K562 (cell line): Measurements from ENCODE around the gene NAXD. TPM values are rescaled to one million over a fixed set of nuclear protein-coding genes. Genes with fewer than 3 reads are reported as not detected.

Experiments used
- ATAC-seq: fragments of 200-7000 bp; cut with Tn5 transposase; 3 replicates; pipeline ENCODE4 v1.9.1; 2020; ENCODE audit warnings: moderate library complexity
- BruUV-seq: library from RNA; stranded (reverse); fragments of 400-500 nt; replicated peaks from 2 replicates; lab custom pipeline; 2021; lab: Mats Ljungman, UMichigan
- CTCF ChIA-PET: fragments of 300-600 bp; formaldehyde crosslinking; extraction: SDS; loops from one replicate; lab custom pipeline; 2021; ENCODE audit warnings: low intra/inter-chr PET ratio; lab: Yijun Ruan, JAX
- POLR2A ChIA-PET: fragments of 300-600, 350-650 bp; sonication (Branson Sonifier 250); formaldehyde crosslinking; extraction: SDS; loops from one replicate; lab custom pipeline; 2021; ENCODE audit warnings: antibody characterized with exemption, inconsistent platforms; lab: Yijun Ruan, JAX
- DNase-seq, 4 experiments: peaks; one replicate each; pipeline versions ENCODE4 v3.0.0 to v3.0.0-alpha.2; 2011 to 2018; ENCODE audit warnings: low spot score in 3 of 4, mixed read lengths in 3 of 4; ENCODE audit errors: extremely low read depth in 1 of 4
- FAIRE-seq: peaks from 2 replicates; lab custom pipeline; 2011; peaks lifted over from hg19 to GRCh38; lab: Jason Lieb, UNC
- H2AFZ ChIP-seq: 2 replicates; pipeline ENCODE4 v1.6.0; 2011; ENCODE audit warnings: low read depth, low read length, control low read depth, inconsistent platforms
- H3K27ac ChIP-seq: fragments of 200-600 bp; 3 replicates; pipeline ENCODE4 v1.8.0; 2011; ENCODE audit warnings: low read depth, mild to moderate bottlenecking, control low read depth, inconsistent platforms, low read length, moderate library complexity, mixed read lengths; ENCODE audit errors: extremely low read depth
- H3K27me3 ChIP-seq, 2 experiments: fragments of 300-600 bp in 1 of 2; 2 replicates in 1 of 2; 3 replicates in 1 of 2; pipeline versions ENCODE4 v1.6.0 to v1.8.0; 2011; ENCODE audit warnings: inconsistent platforms in 2 of 2, low read length in 2 of 2, mild to moderate bottlenecking in 1 of 2, mixed read lengths in 1 of 2, moderate library complexity in 1 of 2; ENCODE audit not compliant: control insufficient read depth in 2 of 2, insufficient read depth in 2 of 2
- H3K36me3 ChIP-seq: fragments of 300-600 bp; 3 replicates; pipeline ENCODE4 v1.8.0; 2011; ENCODE audit warnings: mild to moderate bottlenecking, low read length, inconsistent platforms; ENCODE audit not compliant: control insufficient read depth, insufficient read depth
- H3K4me1 ChIP-seq, 2 experiments: fragments of 200-600 bp in 1 of 2; replicated peaks in 1 of 2; 2 replicates in 1 of 2; 3 replicates in 1 of 2; pipeline versions ENCODE4 v1.5.1 to v1.8.0; 2011; ENCODE audit warnings: inconsistent platforms in 2 of 2, low read length in 2 of 2, mild to moderate bottlenecking in 1 of 2, mixed read lengths in 1 of 2, moderate library complexity in 1 of 2; ENCODE audit not compliant: control insufficient read depth in 2 of 2, insufficient read depth in 2 of 2
- H3K4me2 ChIP-seq: 2 replicates; pipeline ENCODE4 v1.6.1; 2011; ENCODE audit warnings: low read length, control low read depth, inconsistent platforms, mixed read lengths; ENCODE audit not compliant: insufficient read depth
- H3K4me3 ChIP-seq: fragments of 200-600 bp; sonication (generic), shearing (Covaris generic); 2 replicates; pipeline ENCODE4 v1.5.1; 2016; ENCODE audit warnings: control low read depth, inconsistent platforms
- H3K79me2 ChIP-seq: fragments of 200-600 bp; 3 replicates; pipeline ENCODE4 v1.8.0; 2011; ENCODE audit warnings: low read length, inconsistent platforms; ENCODE audit not compliant: control insufficient read depth, insufficient read depth
- H3K9ac ChIP-seq, 2 experiments: 2 replicates each; pipeline versions ENCODE4 v1.6.0 to v1.6.1; 2011; ENCODE audit warnings: low read depth in 2 of 2, low read length in 2 of 2, control low read depth in 1 of 2, inconsistent platforms in 1 of 2, mild to moderate bottlenecking in 1 of 2, mixed read lengths in 1 of 2; ENCODE audit not compliant: insufficient read depth in 1 of 2
- H3K9me1 ChIP-seq: one replicate; pipeline ENCODE4 v1.6.0; 2011; ENCODE audit warnings: inconsistent platforms, mild to moderate bottlenecking, low read length, moderate library complexity; ENCODE audit not compliant: control insufficient read depth, insufficient read depth
- H3K9me3 ChIP-seq: replicated peaks from 2 replicates; pipeline ENCODE4 v1.5.1; 2011; ENCODE audit warnings: low read depth, low read length, inconsistent platforms; ENCODE audit not compliant: control insufficient read depth, insufficient read depth
- H4K20me1 ChIP-seq: replicated peaks from 2 replicates; pipeline ENCODE4 v1.6.1; 2011; ENCODE audit warnings: low read length, inconsistent platforms, mixed read lengths; ENCODE audit not compliant: control insufficient read depth, insufficient read depth
- ELF2 ChIP-seq: fragments of 250-450 bp; sonication (Bioruptor Pico); IDR thresholded peaks from 2 replicates; pipeline ENCODE4 v1.5.0; 2021; ENCODE audit warnings: mild to moderate bottlenecking
- FOXP1 ChIP-seq: sonication (generic); formaldehyde crosslinking; IDR thresholded peaks from 2 replicates; pipeline ENCODE4 v1.8.0; 2022; ENCODE audit warnings: mild to moderate bottlenecking, missing genetic modification reagents
- JUN ChIP-seq, 2 experiments: sonication (generic) in 1 of 2; formaldehyde crosslinking in 1 of 2; IDR thresholded peaks; 2 replicates each; pipeline versions ENCODE4 v1.6.1 to v1.8.0; 2012 to 2022; ENCODE audit warnings: borderline replicate concordance in 2 of 2, mild to moderate bottlenecking in 2 of 2, improper control_type of control experiment in 1 of 2, low read depth in 1 of 2, low read length in 1 of 2, missing genetic modification reagents in 1 of 2
- POLR2G ChIP-seq: fragments of 200-400 bp; formaldehyde crosslinking; IDR thresholded peaks from 2 replicates; pipeline ENCODE4 v1.6.1; 2017; ENCODE audit warnings: low read depth, mild to moderate bottlenecking, antibody characterized with exemption, low read length, moderate library complexity
- SRSF9 ChIP-seq: fragments of 200-400 bp; formaldehyde crosslinking; IDR thresholded peaks from 2 replicates; pipeline ENCODE4 v1.6.1; 2017; ENCODE audit warnings: low read depth, low read length, borderline replicate concordance
- ZSCAN32 ChIP-seq: fragments of 450-650 bp; formaldehyde crosslinking; IDR thresholded peaks from 2 replicates; pipeline ENCODE4 v1.4.0; 2020; ENCODE audit warnings: mild to moderate bottlenecking, moderate library complexity
- WGBS: fragments of 100-300 bp; shearing (Covaris generic); methylation state at CpG from one replicate; pipeline ENCODE4 v1.1.6; 2016; ENCODE audit warnings: low coverage, mixed read lengths; ENCODE audit not compliant: insufficient coverage; ENCODE audit errors: missing lambda C conversion rate; 5-methylcytosine and 5-hydroxymethylcytosine counted together
- in situ Hi-C: fragments of 300-500 bp; cut with MboI; formaldehyde crosslinking; loops from 4 replicates; pipeline ENCODE4 v1.15.0; 2018; ENCODE audit warnings: inconsistent platforms, mixed read lengths
- intact Hi-C: fragments of 100-400 bp; cut with micrococcal nuclease; formaldehyde crosslinking; loops from 2 replicates; pipeline ENCODE4 v1.14.2; 2022
- polyA plus RNA-seq, 8 experiments: library from polyadenylated mRNA; depleted of rRNA in 4 of 8; stranded (reverse) in 5 of 8; unstranded in 3 of 8; fragments of >200 nt; fragmentation: Nextera tagmentation in 2 of 8; fragmentation: Illumina TruSeq in 1 of 8; extraction: Ambion mirVana in 2 of 8; extraction: Trizol in 1 of 8; gene quantifications; 2 replicates each; pipeline versions ENCODE4 v1.2.1 to v1.2.3, GENCODE V29; 2011 to 2014; ENCODE audit warnings: inconsistent platforms in 1 of 8, missing spikeins in 1 of 8
- total RNA-seq, 7 experiments: library from RNA; depleted of rRNA in 6 of 7; stranded (reverse); fragments of >200 nt in 6 of 7; fragmentation: Illumina TruSeq in 2 of 7; extraction: Trizol in 2 of 7; gene quantifications; 2 replicates each; pipeline versions ENCODE4 v1.2.1 to v1.2.3, GENCODE V29; 2011 to 2021; ENCODE audit warnings: low replicate concordance in 1 of 7

NAXD gene
- total and polyA plus RNA-seq, 9 of the 15 experiments (the other 6 are each of a cell fraction or from before 2014, with no cell fraction given): 0.59 to 20.6 (median 13.0) TPM

- Histone ChIP-seq H4K20me1 (no peaks in the 10 kb centered on the region), H3K4me3 (no peak overlapping the region), H3K27ac (no peak overlapping the region), H3K4me2 (no peak overlapping the region), H3K79me2 (peaks cover 12% of the 10 kb centered on the region), H2AFZ (no peak overlapping the region), H3K27me3 (no peaks in the 10 kb centered on the region), H3K9me1 (no peaks in the 10 kb centered on the region), H3K36me3 (peaks cover 77% of the 10 kb centered on the region; the same call in 2 of the 3 replicates), H3K4me1 (peaks cover 0 to 5% of the 10 kb centered on the region in 2 experiments; a peak in 2 of 5 replicates), H3K9ac (0 out of 4 replicates have a peak overlapping the region, but pooled peaks of 1 of the 2 experiments have one; percentile 7), H3K9me3 (no peaks in the 10 kb centered on the region)
- DNase-seq (no peak), ATAC-seq (no peak), FAIRE-seq (no peak)
- POLR2A ChIA-PET: no interaction called here
- no TSS peak for BruUV-seq
- TF ChIP-seq JUN (IDR thresholded peaks at IDR 0.05; ENCODE audit: borderline replicate concordance, low read depth, low read length): no peak
- no peak for TF ChIP-seq JUN (CRISPR knock-in tag; IDR thresholded peaks at IDR 0.05; ENCODE audit: borderline replicate concordance)
- TF ChIP-seq SRSF9: no peak
- no peak for TF ChIP-seq ZSCAN32
- no peak for TF ChIP-seq ELF2 (CRISPR knock-in tag)
- TF ChIP-seq FOXP1 (CRISPR knock-in tag): no peak
- TF ChIP-seq POLR2G: 0 out of 2 replicates have a peak, but pooled peaks have one; percentile 4
- CTCF ChIA-PET: no interaction called here
- 88% methylated on average over 12 of the region's 19 CpGs for WGBS
- intact Hi-C loops: no loop called here
- in situ Hi-C loops: no loop called here
Observed at GRCh38 chr13:110635405-110636002, 20.2 kb downstream of the NAXD start.
